ENCODE data around the gene CTAGE9. TPM values are rescaled to one million over a fixed set of nuclear protein-coding genes. Genes with fewer than 3 reads are reported as not detected.

Gene CTAGE9
- total and polyA plus RNA-seq, 2 donors = 0.02 TPM; not detected in 1

- Histone ChIP-seq H3K36me3 (ENCODE audit: control insufficient read depth in 2 of 2, insufficient read depth in 2 of 2, low read length in 1 of 2) (no peaks in the 10 kb centered on the region), H3K27ac (ENCODE audit: low read depth in 1 of 2, low read length in 1 of 2) (no peak overlapping the region), H3K4me3 (ENCODE audit: low read length in 2 of 2) (no peak overlapping the region), H3K4me1 (ENCODE audit: control insufficient read depth in 2 of 2, insufficient read depth in 2 of 2, low read length in 2 of 2) (no peaks in the 10 kb centered on the region), H3K27me3 (ENCODE audit: control insufficient read depth in 2 of 2, insufficient read depth in 1 of 2, low read length in 1 of 2) (no peaks in the 10 kb centered on the region), H3K9me3 (ENCODE audit: control insufficient read depth in 2 of 2, insufficient read depth in 1 of 2, low read length in 1 of 2) (no peaks in the 10 kb centered on the region)
- 91% methylated on average over 2 of the region's 2 CpGs for WGBS
- no peak for DNase-seq (ENCODE audit: low read depth in 6 of 9, low spot score in 9 of 9)
Measured at GRCh38 chr6:131663578-131664165, 47.1 kb downstream of the CTAGE9 start.

GRCh38 chr6:131660195-131660594, 50.6 kb downstream of the CTAGE9 start:
- Histone ChIP-seq H3K9me3 (ENCODE audit: control insufficient read depth in 2 of 2, insufficient read depth in 1 of 2, low read length in 1 of 2) (no peaks in the 10 kb centered on the region), H3K36me3 (ENCODE audit: control insufficient read depth in 2 of 2, insufficient read depth in 2 of 2, low read length in 1 of 2) (no peaks in the 10 kb centered on the region), H3K4me1 (ENCODE audit: control insufficient read depth in 2 of 2, insufficient read depth in 2 of 2, low read length in 2 of 2) (no peaks in the 10 kb centered on the region), H3K27ac (ENCODE audit: low read depth in 1 of 2, low read length in 1 of 2) (no peak overlapping the region), H3K4me3 (ENCODE audit: low read length in 2 of 2) (no peak overlapping the region), H3K27me3 (ENCODE audit: control insufficient read depth in 2 of 2, insufficient read depth in 1 of 2, low read length in 1 of 2) (no peaks in the 10 kb centered on the region)
- WGBS = 89% methylated on average over 1 of the region's 1 CpG
- no peak for DNase-seq (ENCODE audit: low read depth in 6 of 9, low spot score in 9 of 9)

Other genes with a start within 250 kb of the CTAGE9 start
- gene ARG1, start 137.8 kb downstream of the CTAGE9 start, total RNA-seq = 2.8 TPM
- 13.7 TPM for gene ARG1, start 137.8 kb downstream of the CTAGE9 start, polyA plus RNA-seq
- gene MED23, start 82.8 kb downstream of the CTAGE9 start, total RNA-seq = 31.8 TPM
- 33.2 TPM for gene MED23, start 82.8 kb downstream of the CTAGE9 start, polyA plus RNA-seq
- gene ENPP3, start 73.7 kb downstream of the CTAGE9 start, total RNA-seq = 4.4 TPM
- gene ENPP3, start 73.7 kb downstream of the CTAGE9 start, polyA plus RNA-seq = 50.5 TPM
- not detected for gene OR2A4, start 9.6 kb downstream of the CTAGE9 start, total RNA-seq
- gene OR2A4, start 9.6 kb downstream of the CTAGE9 start, polyA plus RNA-seq = 0.27 TPM
- 5.7 TPM for gene ENPP1, start 97.0 kb upstream of the CTAGE9 start, total RNA-seq
- 10.4 TPM for gene ENPP1, start 97.0 kb upstream of the CTAGE9 start, polyA plus RNA-seq
- 2.5 TPM for gene CCN2, start 240.4 kb upstream of the CTAGE9 start, total RNA-seq
- gene CCN2, start 240.4 kb upstream of the CTAGE9 start, polyA plus RNA-seq = 213 TPM